GM19455 (cell line): ENCODE results near the gene RYR1.
"Not testable (repeated sequence)": the region's sequence is repeated elsewhere in the genome, so short reads cannot be mapped to it uniquely, and the experiment has no call there.

Source experiments
- ATAC-seq: cut with Tn5 transposase; IDR thresholded peaks from one replicate; pipeline ENCODE4 v1.9.1; 2021; ENCODE audit not compliant: unreplicated experiment

Gene RYR1

DNA sequence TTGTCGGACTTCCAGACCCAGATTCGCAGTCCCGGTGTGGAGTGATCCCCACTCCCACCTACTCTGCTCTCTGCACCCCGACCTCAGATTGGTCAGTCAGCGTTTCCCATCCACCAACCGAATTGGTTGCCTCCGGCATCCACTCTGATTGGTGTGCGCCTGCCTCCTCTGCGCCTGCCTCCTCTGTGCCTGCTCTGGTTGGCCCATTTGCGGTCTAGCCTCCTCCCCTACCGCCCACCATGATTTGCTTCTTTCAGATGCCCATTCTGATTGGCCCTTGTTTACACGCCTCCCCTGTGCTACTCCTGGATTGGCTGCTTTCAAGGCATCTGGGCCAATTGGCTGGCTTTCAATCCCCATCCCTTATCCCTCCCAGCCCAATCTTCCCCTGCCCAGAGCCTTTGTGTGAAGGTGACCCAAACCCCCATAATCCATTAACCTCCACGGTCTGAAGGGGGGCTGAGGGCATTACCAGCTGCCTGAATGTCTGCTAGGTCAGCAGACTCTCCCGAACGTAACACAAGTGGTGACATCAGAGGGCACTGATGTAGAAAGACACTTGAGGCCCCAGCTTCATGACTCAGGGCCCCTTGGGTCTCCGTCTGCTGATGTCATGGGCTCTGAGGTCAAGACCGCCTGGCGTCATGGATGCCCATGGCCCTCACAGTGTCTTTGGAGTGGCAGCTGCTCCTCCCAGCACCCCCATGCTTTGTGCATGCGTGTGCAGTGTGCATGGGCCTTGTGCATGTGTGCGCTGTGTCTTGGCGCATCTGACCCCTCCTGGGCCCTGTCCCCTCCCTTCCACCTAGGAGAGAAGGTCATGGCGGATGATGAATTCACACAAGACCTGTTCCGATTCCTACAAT lies 103.8 kb downstream of the RYR1 start:
- no peak for ATAC-seq

GRCh38 chr19:38538386-38538785 lies 104.9 kb downstream of the RYR1 start:
- no peak for ATAC-seq

DNA sequence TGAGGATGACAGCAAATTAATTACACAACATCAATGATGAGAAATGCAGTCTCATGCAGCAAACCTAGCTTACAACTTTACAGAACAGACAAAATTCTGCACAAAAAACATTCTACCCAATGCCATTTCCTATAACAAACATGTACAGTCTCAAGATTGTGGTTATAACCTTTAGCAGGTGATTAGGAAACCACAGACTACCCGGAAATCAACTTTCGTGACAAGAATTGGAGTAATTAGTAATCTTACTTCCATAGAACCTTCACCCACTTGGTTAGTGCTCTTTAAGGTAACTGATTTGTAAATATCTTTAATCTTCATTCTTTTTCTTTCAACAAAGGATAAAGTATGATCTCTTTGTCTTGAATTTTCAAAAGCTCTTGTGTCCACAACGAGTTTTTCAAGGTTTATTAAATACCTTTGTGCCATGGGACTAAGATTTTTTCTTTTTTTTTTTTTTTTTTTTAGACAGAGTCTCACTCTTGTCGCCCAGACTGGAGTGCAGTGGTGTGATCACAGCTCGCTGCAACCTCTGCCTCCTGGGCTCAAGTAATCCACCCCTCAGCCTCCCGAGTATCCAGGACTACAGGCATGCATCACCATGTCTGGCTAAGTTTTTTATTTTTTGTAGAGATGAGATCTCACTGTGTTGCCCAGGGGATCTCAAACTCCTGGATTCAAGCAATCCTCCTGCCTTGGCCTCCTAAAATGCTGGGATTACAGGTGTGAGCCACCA lies 105.5 kb downstream of the RYR1 start:
- ATAC-seq, result no peak

DNA sequence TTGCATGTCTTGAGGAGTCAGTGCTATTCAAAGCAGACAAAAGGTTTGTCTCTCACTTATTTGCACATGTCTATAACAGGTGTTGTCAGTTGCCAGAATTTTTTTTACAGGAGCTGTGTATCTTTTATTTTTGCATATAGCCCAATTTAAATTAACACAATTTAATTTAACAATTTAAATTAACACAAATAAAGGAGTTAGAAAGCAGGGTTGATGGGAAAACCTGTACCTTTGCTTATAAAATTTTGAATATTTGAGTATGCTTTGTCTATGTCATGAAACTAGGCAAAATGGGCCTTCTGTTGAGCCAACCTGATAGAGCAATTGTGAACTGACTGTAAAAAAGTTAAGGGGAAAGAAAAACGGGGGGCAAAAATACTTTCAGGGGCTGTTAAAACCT lies 106.3 kb downstream of the RYR1 start:
- no peak for ATAC-seq

GRCh38 chr19:38542040-38542439 lies 108.5 kb downstream of the RYR1 start:
- no peak for ATAC-seq

- no peak for ATAC-seq
These were observed 109.9 kb downstream of the RYR1 start for GRCh38 chr19:38543286-38543806.

DNA sequence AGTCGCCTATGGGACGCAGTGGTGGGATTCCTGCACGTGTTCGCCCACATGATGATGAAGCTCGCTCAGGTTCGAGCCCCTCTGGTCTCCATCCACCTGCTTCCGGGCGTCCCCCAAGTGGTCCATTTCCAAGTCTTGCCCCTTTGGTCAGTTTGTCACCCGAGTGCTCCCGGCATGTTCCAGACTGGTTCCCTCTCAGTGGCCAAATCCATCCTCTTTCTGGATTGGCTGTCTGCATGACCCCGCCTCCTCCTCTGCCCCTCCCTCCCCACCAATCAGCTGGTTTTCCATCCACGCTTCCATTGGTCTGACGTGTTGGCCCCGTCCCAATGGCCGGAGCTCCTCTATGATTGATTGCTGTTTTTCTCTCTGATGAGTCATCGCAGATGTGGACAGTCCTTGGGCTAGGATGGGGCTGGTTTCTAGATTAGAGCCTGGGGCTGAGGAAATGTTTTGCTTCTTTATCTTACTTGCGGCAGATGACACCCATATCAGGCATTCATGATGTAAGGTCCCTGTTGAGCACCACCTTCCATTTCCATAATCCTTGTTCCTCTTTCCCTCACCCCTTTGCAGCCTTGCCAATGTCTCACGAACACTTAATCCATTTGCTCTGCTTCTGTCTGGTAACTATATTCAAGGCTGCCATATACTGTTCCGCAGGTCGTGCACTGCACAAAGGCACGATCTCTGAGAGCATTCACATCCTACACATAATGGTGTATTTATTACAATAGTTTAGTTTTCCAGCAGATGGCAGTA lies 110.5 kb downstream of the RYR1 start:
- ATAC-seq, result no peak

GRCh38 chr19:38544569-38545315 lies 111.3 kb downstream of the RYR1 start:
- ATAC-seq, result no peak

GRCh38 chr19:38545596-38545995 lies 112.1 kb downstream of the RYR1 start:
- ATAC-seq, result no peak

DNA sequence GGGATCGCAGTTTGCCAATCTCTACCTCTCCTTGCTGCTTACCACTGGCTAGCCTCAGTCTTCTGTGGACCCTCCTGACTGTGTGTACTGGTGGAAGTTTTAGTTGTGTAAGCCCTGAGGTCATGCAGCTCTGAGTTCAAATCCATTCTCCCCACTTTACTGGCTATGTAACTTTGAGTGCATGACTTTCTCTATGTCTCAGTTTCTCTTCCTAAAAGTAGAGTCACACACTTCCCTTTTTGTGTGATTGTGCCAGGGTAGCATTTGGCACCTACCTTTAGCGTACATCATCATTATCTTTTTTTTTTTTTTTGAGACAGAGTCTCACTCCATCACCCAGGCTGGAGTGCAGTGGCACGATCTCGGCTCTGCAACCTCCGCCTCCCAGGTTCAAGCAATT lies 113.9 kb downstream of the RYR1 start:
- ATAC-seq, result no peak

DNA sequence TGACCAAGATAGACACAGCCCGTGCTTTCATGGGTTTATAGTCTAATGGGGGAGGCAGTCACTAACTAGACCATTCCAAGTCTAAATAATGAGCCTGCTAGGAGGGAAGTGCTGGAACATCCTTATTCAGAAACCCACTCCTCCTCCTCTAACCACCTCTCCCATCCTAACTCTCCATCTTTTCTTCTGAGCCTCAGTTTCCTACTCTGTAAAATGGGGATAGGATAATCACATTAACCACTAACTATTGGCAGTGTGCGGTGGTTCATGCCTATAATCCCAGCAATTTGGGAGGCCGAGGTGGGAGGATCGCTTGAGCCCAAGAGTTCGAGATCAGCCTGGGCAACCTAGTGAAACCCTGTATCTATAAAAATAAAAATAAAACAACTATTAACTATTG lies 115.6 kb downstream of the RYR1 start:
- no peak for ATAC-seq

DNA sequence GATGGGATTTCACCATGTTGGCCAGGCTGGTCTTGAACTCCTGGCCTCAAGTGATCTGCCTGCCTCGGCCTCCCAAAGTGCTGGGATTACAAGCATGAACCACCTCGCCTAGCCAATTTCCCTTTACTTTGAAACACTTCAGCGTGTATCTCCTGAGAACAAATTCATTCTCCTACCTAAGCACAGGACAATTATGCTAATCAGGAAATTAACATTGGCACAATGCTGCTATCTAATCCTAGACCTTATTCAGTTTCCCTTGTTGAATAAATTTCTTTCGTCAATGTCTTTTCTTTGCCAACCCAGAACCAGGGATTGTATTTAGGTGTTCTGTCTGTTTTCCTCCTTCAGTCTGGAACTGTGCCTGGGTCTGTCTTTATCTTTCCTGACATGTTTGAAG lies 116.5 kb downstream of the RYR1 start:
- ATAC-seq, result no peak

- no peak for ATAC-seq
These were observed 116.9 kb downstream of the RYR1 start for GRCh38 chr19:38550376-38550775.

DNA sequence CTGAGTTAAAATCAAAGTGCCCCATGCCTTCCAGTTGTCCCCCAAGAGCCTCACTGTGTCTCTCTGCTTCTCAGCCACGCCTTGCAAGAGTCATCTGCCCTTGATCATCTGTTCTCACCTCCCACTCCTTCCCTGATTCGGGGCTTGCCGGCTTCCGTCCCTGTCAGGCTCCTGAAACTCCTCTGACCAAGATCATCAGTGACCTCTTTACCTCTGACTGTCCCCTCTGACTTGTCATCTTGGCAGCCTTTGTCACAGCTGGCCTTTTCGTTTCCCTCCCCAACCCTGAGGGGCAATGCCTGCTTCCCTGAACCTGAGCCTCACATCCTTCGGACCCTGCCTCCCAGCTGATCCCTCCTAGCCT lies 117.9 kb downstream of the RYR1 start:
- ATAC-seq, result no peak

DNA sequence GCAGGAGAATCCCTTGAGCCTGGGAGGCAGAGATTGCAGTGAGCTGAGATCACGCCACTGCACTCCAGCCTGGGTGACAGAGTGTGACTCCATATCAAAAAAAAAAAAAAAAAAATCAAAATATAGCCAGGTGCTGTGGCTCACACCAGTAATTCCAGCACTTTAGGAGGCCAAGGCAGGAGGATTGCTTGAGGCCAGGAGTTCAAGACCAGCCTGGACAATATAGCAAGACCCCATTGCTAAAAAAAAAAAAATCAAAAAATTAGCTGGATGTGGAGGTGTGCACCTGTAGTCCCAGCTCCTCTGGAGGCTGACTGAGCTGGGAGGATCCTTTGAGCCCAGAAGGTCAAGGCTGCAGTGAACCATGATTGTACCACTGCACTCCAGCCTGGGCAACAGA lies 119.7 kb downstream of the RYR1 start:
- ATAC-seq, result not testable (repeated sequence)

DNA sequence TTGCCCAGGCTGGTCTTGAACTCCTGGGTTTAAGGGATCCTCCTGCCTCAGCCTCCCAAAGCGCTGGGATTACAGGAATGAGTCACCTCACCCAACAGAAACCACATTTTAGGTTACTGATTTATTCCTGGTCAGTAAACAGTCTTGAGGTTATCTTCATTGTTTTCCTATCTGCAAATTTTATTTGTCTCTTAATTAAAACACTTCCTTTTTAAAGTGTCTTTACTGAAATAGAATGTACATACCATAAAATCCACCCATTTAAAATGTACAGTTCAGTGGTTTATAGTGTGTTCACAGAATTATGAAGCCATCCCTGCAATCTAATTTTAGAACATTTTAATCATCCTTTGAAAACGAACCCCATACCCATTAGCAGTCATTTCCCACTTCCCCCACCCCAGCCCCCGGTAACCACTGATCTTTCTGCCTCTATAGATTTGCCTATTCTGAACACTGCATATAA lies 121.2 kb downstream of the RYR1 start:
- ATAC-seq, result no peak

DNA sequence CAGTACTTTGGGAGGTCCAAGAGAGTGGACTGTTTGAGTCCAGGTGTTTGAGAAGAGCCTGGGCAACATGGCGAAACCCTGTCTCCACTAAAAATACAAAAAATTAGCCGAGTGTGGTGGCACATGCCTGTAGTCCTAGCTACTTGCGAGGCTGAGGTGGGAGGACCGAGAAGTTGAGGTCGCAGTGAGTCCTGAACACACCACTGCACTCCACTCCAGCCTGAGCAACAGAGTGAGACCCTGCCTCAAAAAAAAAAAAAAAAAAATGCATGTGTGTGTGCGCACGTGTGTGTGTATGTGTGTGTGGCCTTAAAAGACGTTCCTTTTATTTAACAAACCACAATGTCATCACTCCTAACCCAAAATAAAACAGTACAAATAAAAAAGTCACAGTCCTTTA lies 121.7 kb downstream of the RYR1 start:
- no peak for ATAC-seq

GRCh38 chr19:38556521-38557174 lies 123.2 kb downstream of the RYR1 start:
- ATAC-seq, result no peak

- ATAC-seq, result no peak
These were observed 123.8 kb downstream of the RYR1 start for GRCh38 chr19:38557205-38557799.

GRCh38 chr19:38558933-38559332 lies 125.4 kb downstream of the RYR1 start:
- ATAC-seq, result not testable (repeated sequence)
